Left colon (tissue), 2 donors: Measurements from ENCODE around the gene RAB5B. TPM values are rescaled to one million over a fixed set of nuclear protein-coding genes. Genes with fewer than 3 reads are reported as not detected.
A peak's percentile ranks its signal among the peaks of the same experiment; 100 is the strongest.
"Not testable (repeated sequence)": the region's sequence is repeated elsewhere in the genome, so short reads cannot be mapped to it uniquely, and the experiment has no call there.

ENCODE experiments used
- ATAC-seq: fragments of 200-7000 bp; cut with Tn5 transposase; one replicate; pipeline ENCODE4 v1.9.1; 2020; ENCODE audit warnings: mild to moderate bottlenecking, moderate library complexity
- DNase-seq, 2 donors: peaks; one replicate each; pipeline ENCODE4 v3.0.0-alpha.2; 2020
- intact Hi-C, 2 donors: fragments of 100-400 bp; cut with DNase I in 1 of 2; cut with micrococcal nuclease in 1 of 2; formaldehyde crosslinking; loops; one replicate each; pipeline versions ENCODE4 v1.11.2 to v1.14.0; 2022; cut with DNase I, micrococcal nuclease
- total RNA-seq, 2 donors: library from RNA; stranded (reverse); fragmentation: NEBNext Ultra II Directional; extraction: Animal tissue kit (Norgen Biotek cat#: 25700); gene quantifications; one replicate each; pipeline ENCODE4 v1.2.1, GENCODE V29; 2021
- donor health status: DM: no; HTN: no; CAD: no.
- donor health status: DM: yes; HTN: yes; CAD: no.

The RAB5B gene
- total RNA-seq, 2 donors from 2014 or later: 149 to 169 TPM

DNA sequence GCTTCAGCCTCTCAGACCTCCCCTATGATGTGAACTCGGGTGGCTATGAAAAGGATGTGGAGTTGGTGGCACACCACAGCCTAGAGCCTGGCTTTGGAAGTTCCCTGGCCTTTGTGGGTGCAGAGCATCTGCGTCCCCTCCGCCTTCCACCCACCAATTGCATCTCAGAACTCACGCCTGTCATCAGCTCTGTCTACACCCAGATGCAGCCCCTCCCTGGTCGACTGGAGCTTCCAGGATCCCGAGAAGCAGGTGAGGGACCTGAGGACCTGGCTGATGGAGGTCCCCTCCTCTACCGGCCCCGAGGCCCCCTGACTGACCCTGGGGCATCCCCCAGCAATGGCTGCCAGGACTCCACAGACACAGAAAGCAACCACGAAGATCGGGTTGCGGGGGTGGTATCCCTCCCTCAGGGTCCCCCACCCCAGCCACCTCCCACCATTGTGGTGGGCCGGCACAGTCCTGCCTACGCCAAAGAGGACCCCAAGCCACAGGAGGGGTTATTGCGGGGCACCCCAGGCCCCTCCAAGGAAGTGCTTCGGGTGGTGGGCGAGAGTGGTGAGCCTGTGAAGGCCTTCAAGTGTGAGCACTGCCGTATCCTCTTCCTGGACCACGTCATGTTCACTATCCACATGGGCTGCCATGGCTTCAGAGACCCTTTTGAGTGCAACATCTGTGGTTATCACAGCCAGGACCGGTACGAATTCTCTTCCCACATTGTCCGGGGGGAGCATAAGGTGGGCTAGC, 60.9 kb downstream of the RAB5B start:
- intact Hi-C loops: loop anchor here in 1 of 2 donors (5.0 kb wide), 1 partner anchor 37 kb away; the partner anchor contains the start of gene SUOX
- no peak for DNase-seq
- no peak for ATAC-seq

DNA sequence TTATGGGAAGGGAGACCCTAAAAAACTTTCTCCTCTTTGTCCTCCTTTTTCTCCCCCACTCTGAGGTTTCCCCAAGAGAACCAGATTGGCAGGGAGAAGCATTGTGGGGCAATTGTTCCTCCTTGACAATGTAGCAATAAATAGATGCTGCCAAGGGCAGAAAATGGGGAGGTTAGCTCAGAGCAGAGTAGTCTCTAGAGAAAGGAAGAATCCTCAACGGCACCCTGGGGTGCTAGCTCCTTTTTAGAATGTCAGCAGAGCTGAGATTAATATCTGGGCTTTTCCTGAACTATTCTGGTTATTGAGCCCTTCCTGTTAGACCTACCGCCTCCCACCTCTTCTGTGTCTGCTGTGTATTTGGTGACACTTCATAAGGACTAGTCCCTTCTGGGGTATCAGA, 63.3 kb downstream of the RAB5B start:
- intact Hi-C loops: loop anchor here in 1 of 2 donors (5.0 kb wide), 1 partner anchor 40 kb away; the partner anchor contains the start of gene SUOX
- ATAC-seq (no peak), DNase-seq (no peak)

DNA sequence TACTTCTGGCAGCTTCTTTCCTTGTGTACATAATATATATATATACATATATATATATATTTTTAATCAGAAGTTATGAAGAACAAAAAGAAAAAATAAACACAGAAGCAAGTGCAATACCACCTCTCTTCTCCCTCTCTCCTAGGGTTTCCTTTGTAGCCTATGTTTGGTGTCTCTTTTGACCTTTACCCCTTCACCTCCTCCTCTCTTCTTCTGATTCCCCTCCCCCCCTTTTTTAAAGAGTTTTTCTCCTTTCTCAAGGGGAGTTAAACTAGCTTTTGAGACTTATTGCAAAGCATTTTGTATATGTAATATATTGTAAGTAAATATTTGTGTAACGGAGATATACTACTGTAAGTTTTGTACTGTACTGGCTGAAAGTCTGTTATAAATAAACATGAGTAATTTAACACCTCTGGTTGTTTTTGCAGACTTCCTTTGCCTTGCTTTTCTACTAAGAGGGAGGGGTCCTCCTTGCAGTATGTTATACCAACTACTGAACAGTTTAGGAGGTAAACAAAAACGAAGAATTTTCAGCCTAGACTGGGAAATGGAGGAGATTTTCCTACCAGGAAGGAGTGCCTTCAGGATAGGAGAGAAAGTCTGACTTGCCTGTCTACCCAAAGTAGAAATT, 64.3 kb downstream of the RAB5B start:
- intact Hi-C loops: loop anchor here in 1 of 2 donors (5.0 kb wide), 1 partner anchor 41 kb away; the partner anchor contains the start of gene SUOX
- DNase-seq: no peak
- ATAC-seq: no peak

DNA sequence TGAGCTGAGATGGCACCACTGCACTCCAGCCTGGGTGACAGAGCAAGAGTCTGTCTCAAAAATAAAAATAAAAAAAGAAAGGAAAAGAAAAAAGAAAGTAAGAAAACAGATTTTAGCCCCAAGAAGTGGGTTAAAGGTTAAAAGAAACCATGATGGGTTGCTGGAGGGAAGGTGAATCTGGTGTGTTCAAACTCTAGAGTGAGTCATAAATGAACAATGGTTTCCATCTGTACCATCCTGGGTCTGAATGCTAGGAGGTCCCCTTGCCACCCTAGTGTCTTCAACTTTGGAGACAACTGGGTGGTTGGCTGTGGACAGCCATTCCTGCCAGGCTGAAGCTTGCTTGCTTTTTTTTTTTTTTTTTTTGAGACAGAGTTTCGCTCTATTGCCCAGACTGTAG, 66.3 kb downstream of the RAB5B start:
- ATAC-seq: no peak

DNA sequence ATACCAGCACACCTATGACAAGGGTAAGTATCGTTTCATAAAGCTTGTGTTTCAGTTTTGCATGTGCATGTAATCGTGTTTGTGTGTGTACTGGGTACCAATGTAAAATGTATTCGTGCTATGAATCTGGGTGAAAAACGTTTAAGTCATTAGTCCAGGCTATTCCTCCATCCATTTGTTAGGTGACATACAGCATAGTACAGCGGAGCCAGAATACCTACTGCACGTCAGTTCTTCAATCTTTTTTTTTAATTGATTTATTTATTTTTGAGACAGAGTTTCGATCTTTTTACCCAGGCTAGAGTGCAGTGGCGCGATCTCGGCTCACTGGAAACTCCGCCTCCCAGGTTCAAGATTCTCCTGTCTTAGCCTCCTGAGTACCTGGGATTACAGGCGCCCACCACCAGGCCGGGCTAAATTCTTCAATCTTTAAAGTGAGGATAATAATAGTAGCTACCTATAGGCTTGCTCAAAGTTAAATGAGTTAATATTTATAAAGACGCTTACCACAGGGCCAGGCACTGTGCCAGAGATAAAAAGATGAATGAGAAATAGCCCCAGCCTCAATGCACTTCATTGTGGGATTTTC, 67.2 kb downstream of the RAB5B start:
- intact Hi-C loops: no loop called here
- ATAC-seq: no peak
- peak in 1 of 2 donors; percentile 27 for DNase-seq

More for the DNA sequence above, 66.3 kb downstream of the RAB5B start:
- no peak for DNase-seq
- intact Hi-C loops: no loop called here

GRCh38 chr12:56041552-56042429, 67.9 kb downstream of the RAB5B start, which contains the start of gene RPS26:
RPS26 (plus strand) TSS chr12:56041918; CDS start chr12:56042167, 249 bp downstream.
- DNase-seq (peak; percentile 95 to 98), ATAC-seq (peak; percentile 81)
- intact Hi-C loops: no loop called here

GRCh38 chr12:56042430-56042813, 68.5 kb downstream of the RAB5B start:
- intact Hi-C loops, DNase-seq: not testable (repeated sequence)
- ATAC-seq: peak; percentile 1

DNA sequence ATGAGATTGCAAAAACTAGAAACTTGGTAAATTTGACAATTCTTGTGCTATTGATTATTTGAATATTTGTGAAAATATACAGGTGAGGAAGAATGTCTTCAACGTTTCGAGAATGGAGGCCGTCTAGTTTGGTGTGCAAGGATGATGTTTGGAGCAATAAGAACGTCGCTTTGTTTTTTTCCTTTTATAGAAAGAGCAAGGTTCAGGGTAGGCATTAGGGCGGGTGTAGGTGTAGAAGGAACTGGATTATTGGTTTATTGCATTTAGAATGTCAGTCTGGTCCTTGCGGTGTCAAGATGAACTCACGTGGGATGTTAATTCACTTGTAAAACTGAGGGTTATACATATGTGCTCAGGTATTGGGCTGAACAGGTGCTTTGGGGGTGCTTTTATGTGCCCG, 69.0 kb downstream of the RAB5B start:
- DNase-seq: peak in 1 of 2 donors; percentile 36
- intact Hi-C loops: no loop called here
- peak; percentile 69 for ATAC-seq

Other genes starting within 250 kb of the RAB5B start
- 1,000 to 10,000 TPM; 1,137 to 1,252 TPM for gene CD63, start 245.1 kb upstream of the RAB5B start, total RNA-seq
- gene GDF11, start 231.0 kb upstream of the RAB5B start, total RNA-seq: 1 to 10 TPM; 1.5 to 2.7 TPM
- gene SARNP, start 156.4 kb upstream of the RAB5B start, total RNA-seq: 10 to 100 TPM; 42.7 to 43.7 TPM
- 10 to 100 TPM; 64.5 to 82.9 TPM for gene ORMDL2, start 156.0 kb upstream of the RAB5B start, total RNA-seq
- gene DNAJC14, start 144.5 kb upstream of the RAB5B start, total RNA-seq: 10 to 100 TPM; 27.8 to 32.5 TPM
- 1 to 10 TPM; 2.8 to 6.4 TPM for gene MMP19, start 131.1 kb upstream of the RAB5B start, total RNA-seq
- gene PYM1, start 46.2 kb upstream of the RAB5B start, total RNA-seq: 10 to 100 TPM; 41.7 to 45.0 TPM
- gene DGKA, start 42.9 kb upstream of the RAB5B start, total RNA-seq: 100 to 1,000 TPM; 108 to 114 TPM
- 1 to 10 TPM; 2.0 to 5.0 TPM for gene PMEL, start 8.0 kb upstream of the RAB5B start, total RNA-seq
- 10 to 100 TPM; 10.4 to 19.7 TPM for gene CDK2, start 7.2 kb upstream of the RAB5B start, total RNA-seq
- 10 to 100 TPM; 24.1 to 24.4 TPM for gene SUOX, start 23.2 kb downstream of the RAB5B start, total RNA-seq
- gene IKZF4, start 47.0 kb downstream of the RAB5B start, total RNA-seq: 1 to 10 TPM; 3.9 to 5.0 TPM
- gene RPS26, start 67.8 kb downstream of the RAB5B start, total RNA-seq: 10 to 100 TPM; 54.5 to 73.9 TPM
- gene ERBB3, start 106.1 kb downstream of the RAB5B start, total RNA-seq: 100 to 1,000 TPM; 188 to 261 TPM
- 10 to 100 TPM; 59.6 to 80.9 TPM for gene PA2G4, start 130.5 kb downstream of the RAB5B start, total RNA-seq
- gene RPL41, start 142.6 kb downstream of the RAB5B start, total RNA-seq: 1,000 to 10,000 TPM; 2,955 to 2,956 TPM
- 1 to 10 TPM; 3.5 to 4.1 TPM for gene ZC3H10, start 144.2 kb downstream of the RAB5B start, total RNA-seq
- gene ESYT1, start 154.2 kb downstream of the RAB5B start, total RNA-seq: 10 to 100 TPM; 44.4 to 48.6 TPM
- gene MYL6B, start 178.5 kb downstream of the RAB5B start, total RNA-seq: 10 to 100 TPM; 17.1 to 21.9 TPM
- 1,000 to 10,000 TPM; 1,832 to 2,224 TPM for gene MYL6, start 184.3 kb downstream of the RAB5B start, total RNA-seq
- 10 to 100 TPM; 81.7 to 85.6 TPM for gene SMARCC2, start 215.4 kb downstream of the RAB5B start, total RNA-seq
- 10 to 100 TPM; 31.5 to 35.1 TPM for gene RNF41, start 247.8 kb downstream of the RAB5B start, total RNA-seq